ENCODE results near the gene PGGHG.

The PGGHG gene

GRCh38 chr11:330307-330693 is 41.4 kb downstream of the PGGHG start:
- H3K9ac ChIP-seq (ENCODE audit: low read depth, low read length) = peak overlapping the region; percentile 47
- peak overlapping the region; percentile 5; the same call in 1 of the 2 replicates for H2AFZ ChIP-seq (ENCODE audit: low read depth, low read length)
- peak overlapping the region; percentile 69 for H3K4me2 ChIP-seq (ENCODE audit: insufficient read depth, low read length)
- DNase-seq (peak; percentile 82), ATAC-seq (ENCODE audit: insufficient read depth, low read depth) (peak; percentile 62)
- peaks cover 78% of the 10 kb centered on the region for H3K4me1 ChIP-seq (ENCODE audit: insufficient read depth, low read length)
- peak overlapping the region; percentile 87 for H3K27ac ChIP-seq (ENCODE audit: low read length)
- peak; percentile 4 for TF ChIP-seq CTCF (IDR thresholded peaks at IDR 0.05; ENCODE audit: borderline replicate concordance, extremely low read depth, low read length, poor library complexity, severe bottlenecking)
- TF ChIP-seq EZH2 (IDR thresholded peaks at IDR 0.05; ENCODE audit: borderline replicate concordance, low read depth, low read length, severe bottlenecking) = no peak
- no peaks in the 10 kb centered on the region for H3K36me3 ChIP-seq (ENCODE audit: insufficient read depth, low read length)
- peak overlapping the region in 1 of 2 experiments; percentile 50; a peak in 2 of 4 replicates for H3K4me3 ChIP-seq (ENCODE audit: low read depth in 1 of 2, low read length in 2 of 2)
- H4K20me1 ChIP-seq (ENCODE audit: insufficient read depth, low read length) = no peaks in the 10 kb centered on the region
- H3K79me2 ChIP-seq (ENCODE audit: insufficient read depth, low read length) = no peaks in the 10 kb centered on the region
- no peaks in the 10 kb centered on the region for H3K9me3 ChIP-seq (ENCODE audit: insufficient read depth, low read length, severe bottlenecking)
- H3K27me3 ChIP-seq (ENCODE audit: insufficient read depth, low read length, poor library complexity) = no peaks in the 10 kb centered on the region

DNA sequence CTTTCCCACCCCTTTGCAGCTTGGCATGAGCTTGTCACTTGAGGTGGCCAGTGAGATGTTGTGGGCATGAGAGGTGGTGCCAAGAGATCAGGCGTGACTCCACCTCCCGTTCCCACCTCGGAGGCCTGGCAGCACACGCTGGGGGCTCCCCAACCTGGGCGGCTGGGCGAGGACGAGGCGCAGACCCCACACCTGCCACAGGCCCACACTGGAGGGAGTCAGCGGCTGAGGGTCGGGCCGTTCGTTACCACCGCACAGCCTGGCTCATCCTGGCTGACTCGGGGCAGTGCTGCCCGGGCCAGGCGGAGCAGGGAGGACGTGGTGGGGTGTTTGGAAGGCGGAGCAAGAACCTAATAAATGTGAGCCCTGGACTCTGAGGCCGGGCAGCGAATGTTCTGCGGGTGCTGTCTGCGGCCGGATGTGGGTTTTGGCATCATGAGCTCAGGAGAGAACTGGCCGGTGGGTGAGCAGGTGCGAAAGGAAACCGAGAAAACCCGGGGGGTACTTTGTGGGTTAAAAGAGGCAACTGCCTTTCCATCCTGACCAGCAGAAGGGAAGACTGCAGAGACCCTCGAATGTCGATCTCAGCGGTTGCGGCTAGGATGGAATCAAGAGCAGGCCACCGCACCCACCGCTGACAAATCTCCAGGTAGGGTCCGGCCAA is 41.9 kb downstream of the PGGHG start:
- DNase-seq (peak; percentile 89), ATAC-seq (ENCODE audit: insufficient read depth, low read depth) (peak; percentile 62)
- Histone ChIP-seq H2AFZ (ENCODE audit: low read depth, low read length) (peak overlapping the region; percentile 5; the same call in 1 of the 2 replicates), H3K27ac (ENCODE audit: low read length) (peak overlapping the region; percentile 87), H3K79me2 (ENCODE audit: insufficient read depth, low read length) (no peaks in the 10 kb centered on the region), H3K4me2 (ENCODE audit: insufficient read depth, low read length) (peak overlapping the region; percentile 69), H3K27me3 (ENCODE audit: insufficient read depth, low read length, poor library complexity) (no peaks in the 10 kb centered on the region), H3K4me3 (ENCODE audit: low read depth in 1 of 2, low read length in 2 of 2) (peak overlapping the region in 1 of 2 experiments; percentile 50; a peak in 2 of 4 replicates), H3K4me1 (ENCODE audit: insufficient read depth, low read length) (peaks cover 84% of the 10 kb centered on the region), H3K9ac (ENCODE audit: low read depth, low read length) (peak overlapping the region; percentile 47), H3K36me3 (ENCODE audit: insufficient read depth, low read length) (no peaks in the 10 kb centered on the region), H4K20me1 (ENCODE audit: insufficient read depth, low read length) (no peaks in the 10 kb centered on the region), H3K9me3 (ENCODE audit: insufficient read depth, low read length, severe bottlenecking) (no peaks in the 10 kb centered on the region)
- no peak for TF ChIP-seq EZH2 (IDR thresholded peaks at IDR 0.05; ENCODE audit: borderline replicate concordance, low read depth, low read length, severe bottlenecking)
- no peak for TF ChIP-seq CTCF (IDR thresholded peaks at IDR 0.05; ENCODE audit: borderline replicate concordance, extremely low read depth, low read length, poor library complexity, severe bottlenecking)

DNA sequence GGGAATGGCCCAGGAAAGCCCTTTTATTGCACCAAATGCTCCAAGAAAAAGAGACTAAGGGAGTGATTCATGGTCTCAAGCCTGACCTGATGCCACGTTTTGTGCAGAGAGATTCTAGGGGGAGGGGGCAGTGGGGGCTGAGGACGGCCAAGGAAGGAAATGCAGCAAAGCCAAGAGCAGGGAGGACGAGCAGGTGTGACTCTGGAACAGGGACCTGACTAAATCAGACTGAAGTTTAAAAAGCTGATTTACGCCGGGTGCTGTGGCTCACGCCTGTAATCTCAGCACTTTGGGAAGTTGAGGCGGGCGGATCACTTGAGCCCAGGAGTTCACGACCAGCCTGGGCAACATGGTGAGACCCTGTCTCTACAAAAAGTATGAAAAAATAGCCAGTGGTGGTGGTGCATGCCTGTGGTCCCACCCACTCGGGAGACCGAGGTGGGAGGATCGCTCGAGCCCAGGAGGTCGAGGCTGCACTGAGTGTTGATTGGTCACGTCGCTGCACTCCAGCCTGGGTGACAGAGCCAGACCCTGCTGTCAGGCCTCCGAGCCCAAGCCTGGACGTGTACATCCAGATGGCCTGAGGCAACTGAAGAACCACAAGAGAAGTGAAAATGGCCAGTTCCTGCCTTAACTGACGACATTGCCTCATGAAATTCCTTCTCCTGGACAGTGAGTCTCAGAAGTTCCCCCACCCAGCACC is 42.6 kb downstream of the PGGHG start:
- no peaks in the 10 kb centered on the region for H4K20me1 ChIP-seq (ENCODE audit: insufficient read depth, low read length)
- H3K4me2 ChIP-seq (ENCODE audit: insufficient read depth, low read length) = peak overlapping the region; percentile 69
- no peaks in the 10 kb centered on the region for H3K79me2 ChIP-seq (ENCODE audit: insufficient read depth, low read length)
- H3K4me1 ChIP-seq (ENCODE audit: insufficient read depth, low read length) = peaks cover 89% of the 10 kb centered on the region
- peak overlapping the region; percentile 87 for H3K27ac ChIP-seq (ENCODE audit: low read length)
- H3K27me3 ChIP-seq (ENCODE audit: insufficient read depth, low read length, poor library complexity) = no peaks in the 10 kb centered on the region
- ATAC-seq (ENCODE audit: insufficient read depth, low read depth) (peak; percentile 27), DNase-seq (peak; percentile 84)
- H3K4me3 ChIP-seq (ENCODE audit: low read depth in 1 of 2, low read length in 2 of 2) = peak overlapping the region in 1 of 2 experiments; percentile 50; a peak in 2 of 4 replicates
- H3K36me3 ChIP-seq (ENCODE audit: insufficient read depth, low read length) = no peaks in the 10 kb centered on the region
- H2AFZ ChIP-seq (ENCODE audit: low read depth, low read length) = 0 out of 2 replicates have a peak overlapping the region, but pooled peaks have one; percentile 4
- no peaks in the 10 kb centered on the region for H3K9me3 ChIP-seq (ENCODE audit: insufficient read depth, low read length, severe bottlenecking)
- TF ChIP-seq EZH2 (IDR thresholded peaks at IDR 0.05; ENCODE audit: borderline replicate concordance, low read depth, low read length, severe bottlenecking) (no peak), CTCF (IDR thresholded peaks at IDR 0.05; ENCODE audit: borderline replicate concordance, extremely low read depth, low read length, poor library complexity, severe bottlenecking) (no peak)
- H3K9ac ChIP-seq (ENCODE audit: low read depth, low read length) = peak overlapping the region; percentile 47
